Measurements from ENCODE around the gene CWC15.
"Not testable (repeated sequence)": the region's sequence is repeated elsewhere in the genome, so short reads cannot be mapped to it uniquely, and the experiment has no call there.

CWC15 gene

GRCh38 chr11:94973099-94973968 is at the start of gene CWC15, which contains the start of gene KDM4D:
Gene CWC15, minus strand, starts transcription at chr11:94973556. Its CDS starts 1,371 bp downstream, at chr11:94972185.
Gene KDM4D, plus strand, starts transcription at chr11:94973709. Its CDS starts 23,664 bp downstream, at chr11:94997373.
- no peak for TF ChIP-seq CTCF (IDR thresholded peaks at IDR 0.05; ENCODE audit: insufficient read depth, missing control alignments)
- no peak for FAIRE-seq
- DNase-seq (ENCODE audit: insufficient read length, low spot score), result peak; percentile 87

GRCh38 chr11:95021468-95021867 is 48.1 kb upstream of the CWC15 start:
- not testable (repeated sequence) for FAIRE-seq; DNase-seq (ENCODE audit: insufficient read length, low spot score)

- DNase-seq (ENCODE audit: insufficient read length, low spot score), result no peak
- no peak for FAIRE-seq
- no peak for TF ChIP-seq CTCF (IDR thresholded peaks at IDR 0.05; ENCODE audit: insufficient read depth, missing control alignments)
Measured at GRCh38 chr11:95016139-95016538, 42.8 kb upstream of the CWC15 start.

- no peak for TF ChIP-seq CTCF (IDR thresholded peaks at IDR 0.05; ENCODE audit: insufficient read depth, missing control alignments)
- no peak for DNase-seq (ENCODE audit: insufficient read length, low spot score)
- no peak for FAIRE-seq
Measured at GRCh38 chr11:95014184-95014821, 40.9 kb upstream of the CWC15 start.

- FAIRE-seq, result no peak
- DNase-seq (ENCODE audit: insufficient read length, low spot score), result no peak
Measured at GRCh38 chr11:95011376-95011775, 38.0 kb upstream of the CWC15 start.

GRCh38 chr11:95005642-95006041 is 32.3 kb upstream of the CWC15 start:
- DNase-seq (ENCODE audit: insufficient read length, low spot score) (no peak), FAIRE-seq (no peak)
- TF ChIP-seq CTCF (IDR thresholded peaks at IDR 0.05; ENCODE audit: insufficient read depth, missing control alignments), result no peak

More at GRCh38 chr11:95011376-95011775, 38.0 kb upstream of the CWC15 start:
- TF ChIP-seq CTCF (IDR thresholded peaks at IDR 0.05; ENCODE audit: insufficient read depth, missing control alignments), result no peak

GRCh38 chr11:95003716-95004115 is 30.4 kb upstream of the CWC15 start:
- FAIRE-seq, result no peak
- DNase-seq (ENCODE audit: insufficient read length, low spot score), result no peak
- TF ChIP-seq CTCF (IDR thresholded peaks at IDR 0.05; ENCODE audit: insufficient read depth, missing control alignments), result no peak
